ENCODE measurements around the gene ESAM. TPM values are rescaled to one million over a fixed set of nuclear protein-coding genes. Genes with fewer than 3 reads are reported as not detected.

ESAM gene
- polyA plus RNA-seq, 1 experiment, result 0.06 TPM

Other genes starting within 250 kb of the ESAM start
- gene OR8B12, start 218.6 kb downstream of the ESAM start, polyA plus RNA-seq (2011; rRNA removed), result not detected in 2 replicates
- gene OR8A1, start 192.3 kb downstream of the ESAM start, polyA plus RNA-seq (2011; rRNA removed), result not detected in 2 replicates
- not detected in 2 replicates for gene PANX3, start 150.9 kb downstream of the ESAM start, polyA plus RNA-seq (2011; rRNA removed)
- gene TBRG1, start 139.4 kb downstream of the ESAM start, polyA plus RNA-seq (2011; rRNA removed), result 30.9 and 31.4 TPM in 2 replicates
- gene SIAE, start 88.6 kb downstream of the ESAM start, polyA plus RNA-seq (2011; rRNA removed), result 33.5 and 37.9 TPM in 2 replicates
- gene SPA17, start 88.4 kb downstream of the ESAM start, polyA plus RNA-seq (2011; rRNA removed), result 6.5 and 8.4 TPM in 2 replicates
- gene NRGN, start 22.3 kb downstream of the ESAM start, polyA plus RNA-seq (2011; rRNA removed), result 3.4 and 4.1 TPM in 2 replicates
- not detected in 2 replicates for gene VSIG2, start 10.0 kb downstream of the ESAM start, polyA plus RNA-seq (2011; rRNA removed)
- 7.6 and 9.8 TPM in 2 replicates for gene MSANTD2, start 38.1 kb upstream of the ESAM start, polyA plus RNA-seq (2011; rRNA removed)
- 28.9 and 38.7 TPM in 2 replicates for gene ROBO3, start 103.1 kb upstream of the ESAM start, polyA plus RNA-seq (2011; rRNA removed)
- gene ROBO4, start 135.6 kb upstream of the ESAM start, polyA plus RNA-seq (2011; rRNA removed), result 0.30 and 0.40 TPM in 2 replicates
- 0.06 TPM in 1 of 2 replicates, not detected in the other for gene HEPN1, start 157.0 kb upstream of the ESAM start, polyA plus RNA-seq (2011; rRNA removed)
- gene HEPACAM, start 173.8 kb upstream of the ESAM start, polyA plus RNA-seq (2011; rRNA removed), result 0.05 and 0.10 TPM in 2 replicates
- 0.73 and 1.1 TPM in 2 replicates for gene CCDC15, start 191.9 kb upstream of the ESAM start, polyA plus RNA-seq (2011; rRNA removed)

All from AG04450 (cell line).